HCT116 (cell line): ENCODE results near the gene TTLL5. TPM values are rescaled to one million over a fixed set of nuclear protein-coding genes. Genes with fewer than 3 reads are reported as not detected.

ENCODE experiments used
- ATAC-seq: fragments of 200-7000 bp; cut with Tn5 transposase; 2 replicates; pipeline ENCODE4 v1.9.1; 2020; ENCODE audit warnings: mild to moderate bottlenecking, moderate library complexity
- BruUV-seq: library from RNA; stranded (reverse); fragments of 400-500 nt; replicated peaks from 2 replicates; lab custom pipeline; 2021; lab: Mats Ljungman, UMichigan
- CTCF ChIA-PET: fragments of 300-600 bp; sonication (Branson Sonifier 250); formaldehyde crosslinking; loops from one replicate; lab custom pipeline; 2021; ENCODE audit warnings: antibody characterized with exemption; lab: Charles Lee
- POLR2A ChIA-PET: fragments of 300-600, 350-600 bp; sonication (Branson Sonifier 250); formaldehyde crosslinking; loops from one replicate; lab custom pipeline; 2021; ENCODE audit warnings: antibody characterized with exemption; lab: Charles Lee
- RAD21 ChIA-PET, 2 experiments: fragments of 300-600 bp; sonication (Branson Sonifier 250); formaldehyde crosslinking; loops; one replicate each; lab custom pipeline; 2023; ENCODE audit warnings: low total read pairs in 2 of 2; ENCODE audit not compliant: uncharacterized antibody in 2 of 2, unreplicated experiment in 2 of 2, low non-redundant PET in 1 of 2; lab: Charles Lee
- DNase-seq: peaks from one replicate; pipeline ENCODE4 v3.0.0-alpha.2; 2010; ENCODE audit warnings: low read depth, low spot score
- H2AFZ ChIP-seq: fragments of 200-600 bp; shearing (Covaris generic), sonication (generic); 2 replicates; pipeline ENCODE4 v1.6.1; 2017; ENCODE audit warnings: low read depth, mixed run types, mixed read lengths, antibody characterized with exemption, low read length; ENCODE audit not compliant: poor library complexity, severe bottlenecking
- H3K27ac ChIP-seq: 2 replicates; pipeline ENCODE4 v1.5.1; 2012; ENCODE audit warnings: low read depth, low read length
- H3K27me3 ChIP-seq: fragments of 200-600 bp; sonication (generic); 2 replicates; pipeline ENCODE4 v1.6.1; 2016; ENCODE audit warnings: mixed run types, low read length, mixed read lengths; ENCODE audit not compliant: insufficient read depth
- H3K36me3 ChIP-seq, 2 experiments: fragments of 200-500 bp in 1 of 2; fragments of 200-600 bp in 1 of 2; sonication (Bioruptor generic) in 1 of 2; sonication (generic) in 1 of 2; 2 replicates each; pipeline versions ENCODE4 v1.5.1 to v1.6.1; 2014 to 2016; ENCODE audit warnings: low read length in 2 of 2, inconsistent platforms in 1 of 2, mixed read lengths in 1 of 2, mixed run types in 1 of 2; ENCODE audit not compliant: insufficient read depth in 2 of 2, control insufficient read depth in 1 of 2
- H3K4me1 ChIP-seq, 2 experiments: fragments of 200-600 bp in 1 of 2; sonication (generic) in 1 of 2; 2 replicates each; pipeline versions ENCODE4 v1.5.1 to v1.6.1; 2012 to 2017; ENCODE audit warnings: low read length in 2 of 2, inconsistent platforms in 1 of 2, mild to moderate bottlenecking in 1 of 2, mixed read lengths in 1 of 2, mixed run types in 1 of 2, moderate library complexity in 1 of 2; ENCODE audit not compliant: insufficient read depth in 2 of 2, control insufficient read depth in 1 of 2
- H3K4me2 ChIP-seq: fragments of 200-600 bp; sonication (generic); 2 replicates; pipeline ENCODE4 v1.6.1; 2017; ENCODE audit warnings: mixed run types, low read length, mixed read lengths
- H3K4me3 ChIP-seq, 2 experiments: fragments of 200-600 bp in 1 of 2; sonication (generic) in 1 of 2; replicated peaks in 1 of 2; 2 replicates each; pipeline ENCODE4 v1.5.1; 2011 to 2016; ENCODE audit warnings: low read length in 2 of 2, control low read depth in 1 of 2, low read depth in 1 of 2, mild to moderate bottlenecking in 1 of 2, mixed read lengths in 1 of 2, mixed run types in 1 of 2
- H3K79me2 ChIP-seq: fragments of 200-600 bp; sonication (generic); 2 replicates; pipeline ENCODE4 v1.6.1; 2017; ENCODE audit warnings: mild to moderate bottlenecking, mixed run types, low read length, moderate library complexity, mixed read lengths; ENCODE audit not compliant: insufficient read depth
- H3K9ac ChIP-seq: fragments of 200-600 bp; sonication (generic); 2 replicates; pipeline ENCODE4 v1.6.1; 2016; ENCODE audit warnings: low read length, mixed read lengths
- H3K9me2 ChIP-seq: fragments of 200-600 bp; sonication (generic), shearing (Covaris generic); 2 replicates; pipeline ENCODE4 v1.6.1; 2017; ENCODE audit warnings: mixed run types, mild to moderate bottlenecking, moderate library complexity; ENCODE audit not compliant: insufficient read depth
- H3K9me3 ChIP-seq, 2 experiments: fragments of 200-500 bp in 1 of 2; fragments of 200-600 bp in 1 of 2; sonication (Bioruptor generic) in 1 of 2; sonication (generic) in 1 of 2; 2 replicates each; pipeline ENCODE4 v1.6.1; 2014 to 2017; ENCODE audit warnings: low read length in 2 of 2, mixed read lengths in 2 of 2, inconsistent platforms in 1 of 2, low read depth in 1 of 2, mild to moderate bottlenecking in 1 of 2, mixed run types in 1 of 2, moderate library complexity in 1 of 2; ENCODE audit not compliant: control insufficient read depth in 1 of 2, insufficient read depth in 1 of 2
- H4K20me1 ChIP-seq: fragments of 200-600 bp; sonication (generic), shearing (Covaris generic); 2 replicates; pipeline ENCODE4 v1.6.1; 2017; ENCODE audit warnings: mixed run types, mild to moderate bottlenecking, moderate library complexity; ENCODE audit not compliant: insufficient read depth
- CBX3 ChIP-seq: IDR thresholded peaks from 2 replicates; pipeline ENCODE4 v1.6.1; 2012; ENCODE audit warnings: low read depth
- CEBPB ChIP-seq: IDR thresholded peaks from 2 replicates; pipeline ENCODE4 v1.6.1; 2012; ENCODE audit warnings: low read depth
- EGR1 ChIP-seq: IDR thresholded peaks from 2 replicates; pipeline ENCODE4 v1.6.1; 2012; ENCODE audit warnings: low read depth
- EZH2 ChIP-seq: fragments of 200-600 bp; sonication (generic); IDR thresholded peaks from 2 replicates; pipeline ENCODE4 v1.6.1; 2017; ENCODE audit warnings: antibody characterized with exemption, mixed run types
- EZH2phosphoT487 ChIP-seq: fragments of 200-600 bp; IDR thresholded peaks from 2 replicates; pipeline ENCODE4 v1.6.1; 2018; ENCODE audit warnings: antibody characterized with exemption, borderline replicate concordance
- FOSL1 ChIP-seq: IDR thresholded peaks from 2 replicates; pipeline ENCODE4 v1.6.1; 2012; ENCODE audit warnings: low read depth
- JUND ChIP-seq: IDR thresholded peaks from 2 replicates; pipeline ENCODE4 v1.6.1; 2012
- MAX ChIP-seq: IDR thresholded peaks from 2 replicates; pipeline ENCODE4 v1.6.1; 2012
- POLR2A ChIP-seq: IDR thresholded peaks from 2 replicates; pipeline ENCODE4 v1.7.0; 2011; ENCODE audit warnings: borderline replicate concordance; ENCODE audit not compliant: insufficient read depth, insufficient read length; ENCODE audit errors: extremely low read depth
- POLR2AphosphoS5 ChIP-seq: IDR thresholded peaks from 2 replicates; pipeline ENCODE4 v1.6.1; 2011; ENCODE audit warnings: mild to moderate bottlenecking, low read depth, low read length, moderate library complexity
- RAD21 ChIP-seq: IDR thresholded peaks from 2 replicates; pipeline ENCODE4 v1.6.1; 2012; ENCODE audit warnings: low read depth, mild to moderate bottlenecking
- SIN3A ChIP-seq: IDR thresholded peaks from 2 replicates; pipeline ENCODE4 v1.6.1; 2012; ENCODE audit warnings: low read depth
- SP1 ChIP-seq: IDR thresholded peaks from 2 replicates; pipeline ENCODE4 v1.6.1; 2012; ENCODE audit warnings: low read depth
- SRF ChIP-seq: IDR thresholded peaks from 2 replicates; pipeline ENCODE4 v1.6.1; 2012; ENCODE audit warnings: low read depth
- YY1 ChIP-seq: IDR thresholded peaks from 2 replicates; pipeline ENCODE4 v1.6.1; 2011; ENCODE audit warnings: low read length, low read depth, moderate library complexity, mild to moderate bottlenecking; ENCODE audit not compliant: insufficient replicate concordance; ENCODE audit errors: extremely low read depth
- ZFX ChIP-seq: fragments of 450-650 bp; IDR thresholded peaks from 2 replicates; pipeline ENCODE4 v1.6.1; 2017
- ZNF274 ChIP-seq: fragments of 200-500 bp; sonication (Bioruptor generic); IDR thresholded peaks from 2 replicates; pipeline ENCODE4 v1.6.1; 2014; ENCODE audit warnings: mild to moderate bottlenecking, low read depth, low read length, inconsistent platforms
- intact Hi-C: fragments of 100-400 bp; cut with micrococcal nuclease; formaldehyde crosslinking; loops from 2 replicates; pipeline ENCODE4 v1.10.0; 2022
- total RNA-seq: library from RNA; stranded (reverse); gene quantifications from one replicate; pipeline ENCODE4 v1.2.1, GENCODE V29; 2021; ENCODE audit not compliant: unreplicated experiment
- TF ChIP-seq, protein P1 (sequence below): IDR thresholded peaks from 2 replicates; pipeline ENCODE4 v1.6.1; 2011; ENCODE audit warnings: mild to moderate bottlenecking, low read length, moderate library complexity; ENCODE audit not compliant: insufficient replicate concordance; ENCODE audit errors: extremely low read depth
- TF ChIP-seq, protein P2 (sequence below): IDR thresholded peaks from 2 replicates; pipeline ENCODE4 v1.6.1; 2012

The TTLL5 gene
- total RNA-seq, 1 experiment from 2014 or later = 26.2 TPM

GRCh38 chr14:75658957-75659356 lies 2.1 kb upstream of the TTLL5 start:
- no peaks in the 10 kb centered on the region for H3K27me3 ChIP-seq
- TF ChIP-seq JUND (no peak), SIN3A (no peak), ZNF274 (no peak), CBX3 (no peak), EZH2 (no peak), POLR2A (no peak), FOSL1 (no peak), ZFX (no peak), YY1 (no peak), EGR1 (no peak)
- peaks cover 3 to 10% of the 10 kb centered on the region in 2 experiments; a peak in 2 of 4 replicates for H3K4me1 ChIP-seq
- H3K9me3 ChIP-seq = no peaks in the 10 kb centered on the region
- no peak for ATAC-seq
- no TSS peak for BruUV-seq
- no peak for DNase-seq
- ChIA-PET POLR2A (no interaction called here), RAD21 (interaction anchor here in 1 of 2 experiments (1.3 kb wide), 1 partner anchor 81 kb away, joined by 3 read pairs; no protein-coding TSS in a partner anchor), CTCF (no interaction called here)
- no peak overlapping the region for H3K4me2 ChIP-seq
- no peak overlapping the region for H3K27ac ChIP-seq
- peaks cover 0 to 9% of the 10 kb centered on the region in 2 experiments; a peak in 1 of 4 replicates for H3K36me3 ChIP-seq
- H3K4me3 ChIP-seq = no peak overlapping the region
- intact Hi-C loops = no loop called here
- no peaks in the 10 kb centered on the region for H4K20me1 ChIP-seq
- H3K9me2 ChIP-seq = no peaks in the 10 kb centered on the region
- peaks cover 28% of the 10 kb centered on the region for H3K79me2 ChIP-seq
- H3K9ac ChIP-seq = no peak overlapping the region
- H2AFZ ChIP-seq = no peak overlapping the region

DNA sequence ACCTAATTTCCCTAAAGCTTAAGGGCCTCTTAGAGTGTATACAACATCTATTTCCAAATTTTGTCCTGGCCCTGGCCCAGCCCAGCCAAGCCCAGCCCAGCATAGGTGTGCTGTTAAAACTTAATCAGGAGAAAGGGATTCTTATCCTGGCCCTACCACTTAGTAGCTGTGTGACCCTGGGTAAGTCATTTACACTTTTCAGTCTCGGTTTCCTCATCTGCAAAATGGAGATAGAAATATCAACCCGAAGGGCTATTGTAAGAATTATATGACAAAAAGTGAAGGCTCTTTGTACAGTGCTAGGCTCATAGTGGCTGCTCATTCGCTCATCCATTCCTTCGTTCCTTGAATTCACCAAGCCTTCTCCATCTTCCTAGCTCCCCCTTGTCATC lies 812 bp upstream of the TTLL5 start:
- ChIA-PET RAD21 (interaction anchor here in 1 of 2 experiments (0.7 to 1.3 kb wide), 2 partner anchors 12 to 82 kb away, joined by 3 to 6 read pairs; partner anchors contain the start of gene FLVCR2), CTCF (interaction anchor here (0.8 to 2.2 kb wide), 5 partner anchors 49 to 322 kb away, joined by 3 to 21 read pairs (median 7); partner anchors contain the start of gene FLVCR2), POLR2A (interaction anchor here (0.7 to 1.4 kb wide), 3 partner anchors 11 to 366 kb away, joined by 3 to 4 read pairs (median 4); no protein-coding TSS in a partner anchor)
- no peak overlapping the region for H2AFZ ChIP-seq
- no peak for ATAC-seq
- TSS peak; percentile 79 for BruUV-seq
- H3K9me2 ChIP-seq = no peaks in the 10 kb centered on the region
- peaks cover 28% of the 10 kb centered on the region for H3K79me2 ChIP-seq
- no peaks in the 10 kb centered on the region for H3K27me3 ChIP-seq
- peak overlapping the region; percentile 49 for H3K27ac ChIP-seq
- intact Hi-C loops = no loop called here
- peaks cover 0 to 7% of the 10 kb centered on the region in 2 experiments; a peak in 1 of 4 replicates for H3K36me3 ChIP-seq
- peaks cover 3 to 10% of the 10 kb centered on the region in 2 experiments; a peak in 2 of 4 replicates for H3K4me1 ChIP-seq
- H3K9ac ChIP-seq = peak overlapping the region; percentile 91
- H3K4me2 ChIP-seq = peak overlapping the region; percentile 84
- H3K9me3 ChIP-seq = no peaks in the 10 kb centered on the region
- no peak for DNase-seq
- H3K4me3 ChIP-seq = peak overlapping the region; percentile 82 to 91
- no peaks in the 10 kb centered on the region for H4K20me1 ChIP-seq
- TF ChIP-seq YY1 (no peak), EZH2phosphoT487 (no peak), SP1 (no peak), JUND (no peak), ZFX (no peak), MAX (no peak), POLR2AphosphoS5 (no peak), FOSL1 (no peak), ZNF274 (no peak), CEBPB (no peak), RAD21 (no peak), SRF (no peak), CBX3 (no peak)
- TF ChIP-seq, protein P1, sequence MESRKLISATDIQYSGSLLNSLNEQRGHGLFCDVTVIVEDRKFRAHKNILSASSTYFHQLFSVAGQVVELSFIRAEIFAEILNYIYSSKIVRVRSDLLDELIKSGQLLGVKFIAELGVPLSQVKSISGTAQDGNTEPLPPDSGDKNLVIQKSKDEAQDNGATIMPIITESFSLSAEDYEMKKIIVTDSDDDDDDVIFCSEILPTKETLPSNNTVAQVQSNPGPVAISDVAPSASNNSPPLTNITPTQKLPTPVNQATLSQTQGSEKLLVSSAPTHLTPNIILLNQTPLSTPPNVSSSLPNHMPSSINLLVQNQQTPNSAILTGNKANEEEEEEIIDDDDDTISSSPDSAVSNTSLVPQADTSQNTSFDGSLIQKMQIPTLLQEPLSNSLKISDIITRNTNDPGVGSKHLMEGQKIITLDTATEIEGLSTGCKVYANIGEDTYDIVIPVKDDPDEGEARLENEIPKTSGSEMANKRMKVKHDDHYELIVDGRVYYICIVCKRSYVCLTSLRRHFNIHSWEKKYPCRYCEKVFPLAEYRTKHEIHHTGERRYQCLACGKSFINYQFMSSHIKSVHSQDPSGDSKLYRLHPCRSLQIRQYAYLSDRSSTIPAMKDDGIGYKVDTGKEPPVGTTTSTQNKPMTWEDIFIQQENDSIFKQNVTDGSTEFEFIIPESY = no peak
- TF ChIP-seq, protein P2, sequence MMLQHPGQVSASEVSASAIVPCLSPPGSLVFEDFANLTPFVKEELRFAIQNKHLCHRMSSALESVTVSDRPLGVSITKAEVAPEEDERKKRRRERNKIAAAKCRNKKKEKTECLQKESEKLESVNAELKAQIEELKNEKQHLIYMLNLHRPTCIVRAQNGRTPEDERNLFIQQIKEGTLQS = no peak
